ENCODE data around the gene TFDP2.
"Not testable (repeated sequence)": the region's sequence is repeated elsewhere in the genome, so short reads cannot be mapped to it uniquely, and the experiment has no call there.

The TFDP2 gene

DNA sequence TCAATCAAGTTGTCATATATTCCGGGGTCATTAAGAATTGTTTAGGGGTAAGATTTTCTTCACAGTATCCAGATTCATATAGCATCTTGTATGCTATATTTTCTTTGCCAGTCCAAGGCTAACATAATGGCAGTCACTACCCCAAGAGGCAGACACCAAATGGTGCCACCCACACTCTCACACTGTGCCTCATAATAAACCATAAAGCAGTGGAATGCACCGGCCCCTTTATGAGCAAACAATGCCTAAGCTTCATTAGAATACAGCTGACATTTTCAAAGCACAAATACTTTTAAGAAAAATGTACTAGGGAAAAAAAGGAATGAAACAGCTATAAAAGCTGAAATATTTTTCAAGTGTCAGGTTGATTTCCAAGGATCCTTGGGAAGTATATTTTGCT is 121.6 kb downstream of the TFDP2 start:
- Mint-ChIP-seq H3K27ac (peak overlapping the region; percentile 79), H3K4me3 (peak overlapping the region; percentile 75), H3K9me3 (peaks cover 4% of the 10 kb centered on the region), H3K36me3 (no peaks in the 10 kb centered on the region), H3K27me3 (no peaks in the 10 kb centered on the region), H3K4me1 (peaks cover 13% of the 10 kb centered on the region)
- ATAC-seq: peak; percentile 66

GRCh38 chr3:142027300-142027699 is 122.0 kb downstream of the TFDP2 start:
- H3K27ac Mint-ChIP-seq: peak overlapping the region; percentile 79
- peak overlapping the region; percentile 75 for H3K4me3 Mint-ChIP-seq
- H3K36me3 Mint-ChIP-seq: peaks cover 2% of the 10 kb centered on the region
- no peaks in the 10 kb centered on the region for H3K27me3 Mint-ChIP-seq
- peaks cover 14% of the 10 kb centered on the region for H3K4me1 Mint-ChIP-seq
- ATAC-seq: no peak
- peaks cover under 1% of the 10 kb centered on the region for H3K9me3 Mint-ChIP-seq

DNA sequence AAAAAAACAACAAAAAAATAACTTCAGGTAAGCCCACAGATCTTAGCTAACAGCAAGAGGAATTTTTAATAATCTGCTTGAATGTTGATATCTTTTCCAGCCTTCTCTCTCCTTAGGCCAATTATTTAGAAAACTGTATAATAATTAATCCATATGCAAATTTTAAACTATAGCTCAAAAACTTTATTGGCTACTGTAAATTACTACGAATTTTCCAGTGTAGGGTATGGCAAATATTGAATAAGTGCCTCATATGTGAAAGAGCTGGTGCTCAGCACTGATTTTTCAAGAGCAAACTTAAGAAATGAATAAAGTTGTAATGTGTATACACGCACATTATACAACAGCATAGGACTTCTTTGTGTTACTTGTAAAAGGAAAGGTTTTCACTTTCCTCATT is 123.0 kb downstream of the TFDP2 start:
- Mint-ChIP-seq H3K9me3 (no peaks in the 10 kb centered on the region), H3K27ac (no peak overlapping the region)
- no peak for ATAC-seq

GRCh38 chr3:142022381-142022780 is 127.0 kb downstream of the TFDP2 start:
- peak overlapping the region; percentile 47 for H3K27ac Mint-ChIP-seq
- no peaks in the 10 kb centered on the region for H3K27me3 Mint-ChIP-seq
- ATAC-seq: no peak
- peaks cover 19% of the 10 kb centered on the region for H3K36me3 Mint-ChIP-seq
- no peaks in the 10 kb centered on the region for H3K9me3 Mint-ChIP-seq
- no peak overlapping the region for H3K4me3 Mint-ChIP-seq
- H3K4me1 Mint-ChIP-seq: peaks cover 27% of the 10 kb centered on the region

More for the DNA sequence above, 123.0 kb downstream of the TFDP2 start:
- H3K4me3 Mint-ChIP-seq: no peak overlapping the region
- peaks cover 9% of the 10 kb centered on the region for H3K36me3 Mint-ChIP-seq
- no peaks in the 10 kb centered on the region for H3K27me3 Mint-ChIP-seq
- H3K4me1 Mint-ChIP-seq: peaks cover 18% of the 10 kb centered on the region

GRCh38 chr3:142021127-142021526 is 128.2 kb downstream of the TFDP2 start:
- Mint-ChIP-seq H3K9me3 (no peaks in the 10 kb centered on the region), H3K36me3 (peaks cover 24% of the 10 kb centered on the region), H3K27ac (no peak overlapping the region), H3K4me1 (peaks cover 20% of the 10 kb centered on the region), H3K27me3 (no peaks in the 10 kb centered on the region), H3K4me3 (no peak overlapping the region)
- ATAC-seq: no peak

- no peak for ATAC-seq
Observed at GRCh38 chr3:142019794-142020320, 129.5 kb downstream of the TFDP2 start.

DNA sequence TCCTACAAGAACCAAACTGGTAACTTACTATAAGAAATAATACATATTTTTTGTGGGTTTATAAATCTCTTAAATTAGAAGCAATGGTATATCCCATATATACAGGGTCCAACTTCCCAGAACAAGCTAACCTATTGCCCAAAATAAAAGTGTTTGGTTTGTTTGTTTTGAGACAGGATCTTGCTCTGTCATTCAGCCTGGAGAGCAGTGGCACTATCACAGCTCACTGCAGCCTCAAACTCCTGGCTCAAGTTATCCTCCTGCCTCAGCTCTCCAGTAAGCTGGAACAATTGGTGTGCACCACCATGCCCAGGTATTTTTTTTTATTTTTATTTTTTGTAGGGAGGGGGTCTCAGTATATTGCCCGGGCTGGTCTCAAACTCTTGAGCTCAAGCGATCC is 135.4 kb downstream of the TFDP2 start:
- H3K27me3 Mint-ChIP-seq: no peaks in the 10 kb centered on the region
- H3K27ac Mint-ChIP-seq: no peak overlapping the region
- H3K36me3 Mint-ChIP-seq: peaks cover 5% of the 10 kb centered on the region
- H3K4me1 Mint-ChIP-seq: no peaks in the 10 kb centered on the region
- H3K9me3 Mint-ChIP-seq: no peaks in the 10 kb centered on the region
- H3K4me3 Mint-ChIP-seq: no peak overlapping the region
- no peak for ATAC-seq

More at GRCh38 chr3:142019794-142020320, 129.5 kb downstream of the TFDP2 start:
- Mint-ChIP-seq H3K27me3 (no peaks in the 10 kb centered on the region), H3K4me3 (no peak overlapping the region), H3K27ac (no peak overlapping the region), H3K4me1 (peaks cover 20% of the 10 kb centered on the region), H3K9me3 (no peaks in the 10 kb centered on the region), H3K36me3 (peaks cover 24% of the 10 kb centered on the region)

- Mint-ChIP-seq H3K4me3 (no peak overlapping the region), H3K27me3 (no peaks in the 10 kb centered on the region)
- ATAC-seq: no peak
Observed at GRCh38 chr3:142013326-142013980, 135.9 kb downstream of the TFDP2 start.

GRCh38 chr3:142009029-142009428 is 140.3 kb downstream of the TFDP2 start:
- no peak overlapping the region for H3K4me3 Mint-ChIP-seq
- no peak for ATAC-seq

More at GRCh38 chr3:142013326-142013980, 135.9 kb downstream of the TFDP2 start:
- peaks cover 5% of the 10 kb centered on the region for H3K36me3 Mint-ChIP-seq
- peaks cover under 1% of the 10 kb centered on the region for H3K4me1 Mint-ChIP-seq
- H3K9me3 Mint-ChIP-seq: no peaks in the 10 kb centered on the region
- H3K27ac Mint-ChIP-seq: no peak overlapping the region

GRCh38 chr3:142007710-142008399 is 141.5 kb downstream of the TFDP2 start:
- Mint-ChIP-seq H3K9me3 (no peaks in the 10 kb centered on the region), H3K4me1 (peaks cover 6% of the 10 kb centered on the region), H3K27ac (no peak overlapping the region), H3K27me3 (no peaks in the 10 kb centered on the region), H3K36me3 (peaks cover 5% of the 10 kb centered on the region), H3K4me3 (no peak overlapping the region)
- no peak for ATAC-seq

More at GRCh38 chr3:142009029-142009428, 140.3 kb downstream of the TFDP2 start:
- Mint-ChIP-seq H3K4me1 (peaks cover 6% of the 10 kb centered on the region), H3K36me3 (peaks cover 5% of the 10 kb centered on the region), H3K27me3 (no peaks in the 10 kb centered on the region), H3K9me3 (no peaks in the 10 kb centered on the region), H3K27ac (no peak overlapping the region)

- not testable (repeated sequence) for ATAC-seq, H3K27me3 Mint-ChIP-seq, H3K4me1 Mint-ChIP-seq, H3K27ac Mint-ChIP-seq, H3K9me3 Mint-ChIP-seq, H3K4me3 Mint-ChIP-seq
- H3K36me3 Mint-ChIP-seq: peaks cover 17% of the 10 kb centered on the region
Observed at GRCh38 chr3:142004957-142005356, 144.4 kb downstream of the TFDP2 start.

DNA sequence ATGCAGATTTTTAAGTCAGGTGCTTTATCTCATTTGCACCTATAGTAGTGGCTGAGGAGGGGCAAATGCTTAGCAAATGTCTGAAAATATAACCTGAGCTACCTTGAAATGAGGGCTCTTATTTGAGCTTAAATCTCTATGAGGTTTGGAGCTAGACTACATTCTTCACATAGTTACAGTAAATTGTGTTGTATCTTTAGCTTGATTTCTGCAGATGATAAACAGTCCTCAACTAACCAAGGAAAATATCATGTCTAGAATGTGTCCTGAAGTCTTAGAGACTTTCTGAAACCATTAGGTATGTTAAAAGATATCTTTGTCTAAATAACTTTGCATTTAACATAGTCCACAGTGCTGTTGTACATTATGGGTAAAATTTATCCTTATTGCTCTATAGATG is 145.3 kb downstream of the TFDP2 start:
- ATAC-seq: no peak
- peaks cover 17% of the 10 kb centered on the region for H3K36me3 Mint-ChIP-seq
- no peak overlapping the region for H3K4me3 Mint-ChIP-seq
- H3K4me1 Mint-ChIP-seq: peaks cover 6% of the 10 kb centered on the region
- H3K27me3 Mint-ChIP-seq: no peaks in the 10 kb centered on the region
- no peaks in the 10 kb centered on the region for H3K9me3 Mint-ChIP-seq
- no peak overlapping the region for H3K27ac Mint-ChIP-seq

- Mint-ChIP-seq H3K27ac (no peak overlapping the region), H3K4me3 (no peak overlapping the region), H3K36me3 (peaks cover 17% of the 10 kb centered on the region), H3K27me3 (no peaks in the 10 kb centered on the region), H3K4me1 (peaks cover 4% of the 10 kb centered on the region), H3K9me3 (no peaks in the 10 kb centered on the region)
- no peak for ATAC-seq
Observed at GRCh38 chr3:142003291-142003690, 146.1 kb downstream of the TFDP2 start.

GRCh38 chr3:142000325-142000870 is 148.9 kb downstream of the TFDP2 start:
- Mint-ChIP-seq H3K9me3 (no peaks in the 10 kb centered on the region), H3K4me1 (no peaks in the 10 kb centered on the region), H3K27me3 (no peaks in the 10 kb centered on the region), H3K36me3 (peaks cover 12% of the 10 kb centered on the region), H3K4me3 (no peak overlapping the region), H3K27ac (no peak overlapping the region)
- no peak for ATAC-seq

DNA sequence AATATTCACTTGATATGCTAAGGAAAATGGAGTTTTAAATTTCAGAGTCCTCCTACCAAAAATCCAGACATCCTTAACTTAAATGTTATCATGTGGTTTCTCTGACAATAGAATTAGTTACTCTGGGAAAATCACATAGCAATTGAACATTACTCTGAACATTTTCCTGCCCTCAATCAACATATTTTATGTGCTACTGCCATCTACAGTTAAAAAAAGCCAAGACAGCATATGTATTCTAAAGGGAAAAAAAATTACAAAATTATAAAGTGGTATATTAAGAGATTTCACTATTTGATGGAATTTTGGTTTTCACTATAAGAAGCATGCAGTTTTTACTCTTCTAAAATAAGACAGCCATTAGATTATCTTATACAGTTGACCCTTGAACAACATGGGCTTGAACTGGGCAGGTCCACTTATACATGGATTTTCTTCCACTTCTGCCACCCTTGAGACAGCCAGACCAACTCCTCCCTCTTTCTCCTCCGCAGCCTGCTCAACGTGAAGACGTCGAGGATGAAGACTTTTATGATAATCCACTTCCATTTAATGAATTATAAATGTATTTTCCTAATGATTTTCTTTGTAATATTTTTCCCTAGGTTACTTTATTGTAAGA is 150.6 kb downstream of the TFDP2 start:
- Mint-ChIP-seq H3K4me3 (no peak overlapping the region), H3K27ac (no peak overlapping the region), H3K27me3 (no peaks in the 10 kb centered on the region), H3K36me3 (peaks cover 12% of the 10 kb centered on the region), H3K4me1 (no peaks in the 10 kb centered on the region), H3K9me3 (no peaks in the 10 kb centered on the region)
- no peak for ATAC-seq
